Activated naive CD4-positive, alpha-beta T cell treated with anti-CD3 and anti-CD28 coated beads for 36 hours (primary cell): ENCODE results near the gene SEMG2. TPM values are rescaled to one million over a fixed set of nuclear protein-coding genes. Genes with fewer than 3 reads are reported as not detected.

Experiments used
- CTCF ChIA-PET: fragments of 350-600 bp; sonication (Branson Sonifier 250); formaldehyde crosslinking; loops from one replicate; lab custom pipeline; 2021; ENCODE audit warnings: antibody characterized with exemption; lab: Charles Lee
- DNase-seq: peaks from one replicate; pipeline ENCODE4 v3.0.0-alpha.2; 2020
- H3K27ac Mint-ChIP-seq: one replicate; pipeline ENCODE4 v1.8.0; 2021; ENCODE audit warnings: mild to moderate bottlenecking, mixed read lengths
- H3K27me3 Mint-ChIP-seq: one replicate; pipeline ENCODE4 v1.8.0; 2021; ENCODE audit warnings: low read depth, mixed read lengths
- H3K36me3 Mint-ChIP-seq: one replicate; pipeline ENCODE4 v1.8.0; 2021; ENCODE audit warnings: low read depth, mixed read lengths
- H3K4me1 Mint-ChIP-seq: one replicate; pipeline ENCODE4 v1.8.0; 2021; ENCODE audit warnings: low read depth, mixed read lengths
- H3K4me3 Mint-ChIP-seq: one replicate; pipeline ENCODE4 v1.8.0; 2021; ENCODE audit warnings: mild to moderate bottlenecking, moderate library complexity, mixed read lengths
- H3K9me3 Mint-ChIP-seq: one replicate; pipeline ENCODE4 v1.8.0; 2021; ENCODE audit warnings: mixed read lengths
- intact Hi-C: fragments of 100-400 bp; cut with micrococcal nuclease; formaldehyde crosslinking; loops from one replicate; pipeline ENCODE4 v1.15.1; 2023
- total RNA-seq, 2 experiments: library from RNA; stranded (reverse); gene quantifications; one replicate each; pipeline ENCODE4 v1.2.3, GENCODE V29; 2021

Gene SEMG2
- total RNA-seq, 2 experiments from 2014 or later: not detected

- Mint-ChIP-seq H3K4me3 (no peak overlapping the region), H3K27ac (no peak overlapping the region), H3K4me1 (no peaks in the 10 kb centered on the region), H3K36me3 (no peaks in the 10 kb centered on the region), H3K27me3 (peaks cover 34% of the 10 kb centered on the region), H3K9me3 (no peaks in the 10 kb centered on the region)
- CTCF ChIA-PET: no interaction called here
- intact Hi-C loops: no loop called here
- DNase-seq: no peak
Measured at GRCh38 chr20:45266977-45267376, 45.8 kb downstream of the SEMG2 start.

GRCh38 chr20:45268531-45268930 lies 47.4 kb downstream of the SEMG2 start:
- peaks cover 31% of the 10 kb centered on the region for H3K27me3 Mint-ChIP-seq
- intact Hi-C loops: no loop called here
- CTCF ChIA-PET: interaction anchor here (0.9 to 1.4 kb wide), 2 partner anchors 23 to 502 kb away, joined by 3 to 5 read pairs; no protein-coding TSS in a partner anchor
- H3K4me3 Mint-ChIP-seq: no peak overlapping the region
- DNase-seq: no peak
- H3K36me3 Mint-ChIP-seq: no peaks in the 10 kb centered on the region
- H3K9me3 Mint-ChIP-seq: no peaks in the 10 kb centered on the region
- no peak overlapping the region for H3K27ac Mint-ChIP-seq
- H3K4me1 Mint-ChIP-seq: no peaks in the 10 kb centered on the region

- Mint-ChIP-seq H3K27ac (no peak overlapping the region), H3K36me3 (no peaks in the 10 kb centered on the region), H3K4me3 (no peak overlapping the region), H3K9me3 (no peaks in the 10 kb centered on the region), H3K27me3 (peaks cover 31% of the 10 kb centered on the region), H3K4me1 (no peaks in the 10 kb centered on the region)
- CTCF ChIA-PET: interaction anchor here (0.9 to 1.4 kb wide), 2 partner anchors 22 to 502 kb away, joined by 3 to 5 read pairs; no protein-coding TSS in a partner anchor
- no peak for DNase-seq
- intact Hi-C loops: no loop called here
Measured at GRCh38 chr20:45269056-45269455, 47.9 kb downstream of the SEMG2 start.

GRCh38 chr20:45269754-45270270 lies 48.6 kb downstream of the SEMG2 start:
- Mint-ChIP-seq H3K4me3 (no peak overlapping the region), H3K36me3 (no peaks in the 10 kb centered on the region), H3K27ac (no peak overlapping the region), H3K9me3 (no peaks in the 10 kb centered on the region), H3K4me1 (no peaks in the 10 kb centered on the region), H3K27me3 (peaks cover 31% of the 10 kb centered on the region)
- intact Hi-C loops: no loop called here
- DNase-seq: no peak
- CTCF ChIA-PET: interaction anchor here (1.4 kb wide), 1 partner anchor 21 kb away, joined by 5 read pairs; no protein-coding TSS in a partner anchor

Other genes starting within 250 kb of the SEMG2 start
- gene KCNS1, start 120.2 kb upstream of the SEMG2 start, total RNA-seq: under 1 TPM; 0.40 to 0.48 TPM
- not detected for gene WFDC5, start 106.2 kb upstream of the SEMG2 start, total RNA-seq
- gene WFDC12, start 96.9 kb upstream of the SEMG2 start, total RNA-seq: not detected
- gene PI3, start 46.5 kb upstream of the SEMG2 start, total RNA-seq: not detected
- not detected for gene SEMG1, start 14.3 kb upstream of the SEMG2 start, total RNA-seq
- gene SLPI, start 33.2 kb downstream of the SEMG2 start, total RNA-seq: not detected
- not detected for gene RBPJL, start 85.5 kb downstream of the SEMG2 start, total RNA-seq
- 1 to 10 TPM; 1.0 to 1.5 TPM for gene MATN4, start 86.9 kb downstream of the SEMG2 start, total RNA-seq
- 10 to 100 TPM; 28.4 to 31.4 TPM for gene SDC4, start 127.1 kb downstream of the SEMG2 start, total RNA-seq
- 10 to 100 TPM; 24.0 to 26.0 TPM for gene SYS1, start 141.8 kb downstream of the SEMG2 start, total RNA-seq
- gene TP53TG5, start 157.0 kb downstream of the SEMG2 start, total RNA-seq: 1 to 10 TPM in 1 of 2 experiments, under 1 TPM in 1; 0.59 to 1.0 TPM
- gene DBNDD2, start 186.9 kb downstream of the SEMG2 start, total RNA-seq: 10 to 100 TPM; 55.3 to 56.7 TPM
- 10 to 100 TPM; 37.7 to 43.8 TPM for gene PIGT, start 194.8 kb downstream of the SEMG2 start, total RNA-seq
- gene WFDC2, start 248.4 kb downstream of the SEMG2 start, total RNA-seq: 1 to 10 TPM in 1 of 2 experiments, under 1 TPM in 1; 0.83 to 1.0 TPM